GM12878 (cell line): ENCODE data around the gene RASGRF2. TPM values are rescaled to one million over a fixed set of nuclear protein-coding genes. Genes with fewer than 3 reads are reported as not detected.

Source experiments
- ATAC-seq: fragments of 200-7000 bp; cut with Tn5 transposase; 3 replicates; pipeline ENCODE4 v1.9.1; 2020; ENCODE audit warnings: mild to moderate bottlenecking, moderate library complexity
- BruUV-seq: library from RNA; stranded (reverse); fragments of 400-500 nt; replicated peaks from 2 replicates; lab custom pipeline; 2021; lab: Mats Ljungman, UMichigan
- CTCF ChIA-PET: fragments of 300-600 bp; sonication (Branson Sonifier 250); formaldehyde crosslinking; extraction: SDS; loops from one replicate; lab custom pipeline; 2021; ENCODE audit warnings: inconsistent platforms; lab: Yijun Ruan, JAX
- POLR2A ChIA-PET: fragments of 350-600 bp; formaldehyde crosslinking; extraction: SDS; loops from one replicate; lab custom pipeline; 2021; ENCODE audit warnings: inconsistent platforms; lab: Charles Lee
- RAD21 ChIA-PET: fragments of 300-600 bp; sonication (Branson Sonifier 250); formaldehyde crosslinking; loops from one replicate; lab custom pipeline; 2023; ENCODE audit warnings: antibody characterized with exemption; ENCODE audit not compliant: unreplicated experiment; lab: Charles Lee
- SMC1A ChIA-PET: fragments of 300-600 bp; sonication (Branson Sonifier 250); formaldehyde crosslinking; loops from one replicate; lab custom pipeline; 2023; ENCODE audit not compliant: unreplicated experiment, uncharacterized antibody; lab: Charles Lee
- DNase-seq: peaks from one replicate; pipeline ENCODE4 v3.0.0-alpha.2; 2011; ENCODE audit warnings: low read depth, low spot score
- FAIRE-seq: peaks from 3 replicates; lab custom pipeline; 2011; peaks lifted over from hg19 to GRCh38; lab: Jason Lieb, UNC
- H2AFZ ChIP-seq: 2 replicates; pipeline ENCODE4 v1.6.0; 2011; ENCODE audit warnings: low read depth, low read length, control low read depth; ENCODE audit not compliant: control insufficient read depth
- H3K27ac ChIP-seq: 2 replicates; pipeline ENCODE4 v1.5.1; 2011; ENCODE audit warnings: control low read depth; ENCODE audit not compliant: control insufficient read depth, insufficient read depth
- H3K27me3 ChIP-seq, 2 experiments: replicated peaks in 1 of 2; 2 replicates each; pipeline versions ENCODE4 v1.6.0 to v1.6.1; 2011; ENCODE audit warnings: low read length in 1 of 2; ENCODE audit not compliant: control insufficient read depth in 2 of 2, insufficient read depth in 2 of 2
- H3K36me3 ChIP-seq, 2 experiments: 2 replicates each; pipeline ENCODE4 v1.5.1; 2011; ENCODE audit warnings: low read length in 1 of 2; ENCODE audit not compliant: control insufficient read depth in 2 of 2, insufficient read depth in 2 of 2
- H3K4me1 ChIP-seq: 2 replicates; pipeline ENCODE4 v1.6.1; 2011; ENCODE audit warnings: mild to moderate bottlenecking, low read length, moderate library complexity, mixed read lengths; ENCODE audit not compliant: control insufficient read depth, insufficient read depth
- H3K4me2 ChIP-seq: 2 replicates; pipeline ENCODE4 v1.6.0; 2011; ENCODE audit warnings: control low read depth; ENCODE audit not compliant: control insufficient read depth, insufficient read depth
- H3K4me3 ChIP-seq: fragments of 200-600 bp; sonication (generic); 2 replicates; pipeline ENCODE4 v1.5.1; 2016
- H3K79me2 ChIP-seq: 2 replicates; pipeline ENCODE4 v1.6.0; 2011; ENCODE audit warnings: low read length; ENCODE audit not compliant: control insufficient read depth, insufficient read depth
- H3K9ac ChIP-seq: 2 replicates; pipeline ENCODE4 v1.8.0; 2011; ENCODE audit warnings: low read length, control low read depth, mixed read lengths; ENCODE audit not compliant: control insufficient read depth, insufficient read depth
- H3K9me3 ChIP-seq: replicated peaks from 3 replicates; pipeline ENCODE4 v1.5.1; 2011; ENCODE audit warnings: mild to moderate bottlenecking, low read length; ENCODE audit not compliant: control insufficient read depth, insufficient read depth
- H4K20me1 ChIP-seq: 2 replicates; pipeline ENCODE4 v1.6.0; 2011; ENCODE audit not compliant: control insufficient read depth, insufficient read depth
- BCLAF1 ChIP-seq: fragments of 450-650 bp; IDR thresholded peaks from 2 replicates; pipeline ENCODE4 v1.6.1; 2017; ENCODE audit warnings: antibody characterized with exemption, mild to moderate bottlenecking, moderate library complexity
- BRCA1 ChIP-seq: IDR thresholded peaks from 2 replicates; pipeline ENCODE4 v1.6.1; 2011; ENCODE audit warnings: low read depth, low read length, improper control_type of control experiment
- CBFB ChIP-seq: IDR thresholded peaks from 2 replicates; pipeline ENCODE4 v1.6.1; 2016; ENCODE audit warnings: antibody characterized with exemption, low read depth
- CREM ChIP-seq: IDR thresholded peaks from 2 replicates; pipeline ENCODE4 v1.6.1; 2014; ENCODE audit warnings: antibody characterized with exemption, low read depth
- DPF2 ChIP-seq: fragments of 450-650 bp; IDR thresholded peaks from 2 replicates; pipeline ENCODE4 v1.6.1; 2017; ENCODE audit warnings: mild to moderate bottlenecking
- E2F8 ChIP-seq: fragments of 450-650 bp; IDR thresholded peaks from 2 replicates; pipeline ENCODE4 v1.6.1; 2018; ENCODE audit warnings: mild to moderate bottlenecking, low read depth, moderate library complexity; ENCODE audit not compliant: partially characterized antibody
- IKZF2 ChIP-seq, 2 experiments: fragments of 450-650 bp; IDR thresholded peaks; 2 replicates each; pipeline ENCODE4 v1.6.1; 2017; ENCODE audit warnings: mild to moderate bottlenecking in 2 of 2, moderate library complexity in 2 of 2
- JUNB ChIP-seq: IDR thresholded peaks from 2 replicates; pipeline ENCODE4 v1.6.1; 2016; ENCODE audit warnings: antibody characterized with exemption, mild to moderate bottlenecking
- KLF5 ChIP-seq: fragments of 450-650 bp; IDR thresholded peaks from 2 replicates; pipeline ENCODE4 v1.6.1; 2014; ENCODE audit warnings: mild to moderate bottlenecking; ENCODE audit not compliant: partially characterized antibody
- MYB ChIP-seq: fragments of 150-350 bp; IDR thresholded peaks from 2 replicates; pipeline ENCODE4 v1.6.1; 2014; ENCODE audit warnings: mild to moderate bottlenecking, low read depth, low read length, borderline replicate concordance
- NFYB ChIP-seq: IDR thresholded peaks from 2 replicates; pipeline ENCODE4 v1.6.1; 2011; ENCODE audit warnings: low read depth, mild to moderate bottlenecking, low read length, improper control_type of control experiment, moderate library complexity; ENCODE audit not compliant: insufficient read depth
- PBX3 ChIP-seq: IDR thresholded peaks from 2 replicates; pipeline ENCODE4 v1.6.1; 2011; ENCODE audit warnings: mild to moderate bottlenecking, low read depth, low read length, moderate library complexity; ENCODE audit not compliant: insufficient replicate concordance
- RUNX3 ChIP-seq: IDR thresholded peaks from 2 replicates; pipeline ENCODE4 v1.6.1; 2012; ENCODE audit warnings: low read length, inconsistent platforms
- SP1 ChIP-seq: IDR thresholded peaks from one replicate; pipeline ENCODE4 v1.6.1; 2011; ENCODE audit warnings: low read depth, low read length
- SPI1 ChIP-seq: IDR thresholded peaks from 2 replicates; pipeline ENCODE4 v1.6.1; 2011; ENCODE audit warnings: low read depth, mild to moderate bottlenecking, low read length, moderate library complexity, borderline replicate concordance; ENCODE audit not compliant: insufficient read depth
- TCF7 ChIP-seq: IDR thresholded peaks from 2 replicates; pipeline ENCODE4 v1.6.1; 2014; ENCODE audit warnings: antibody characterized with exemption, borderline replicate concordance
- WRNIP1 ChIP-seq: IDR thresholded peaks from 2 replicates; pipeline ENCODE4 v1.6.1; 2011; ENCODE audit warnings: low read depth, low read length, improper control_type of control experiment, borderline replicate concordance
- ZBED1 ChIP-seq: IDR thresholded peaks from 2 replicates; pipeline ENCODE4 v1.6.1; 2016; ENCODE audit warnings: borderline replicate concordance
- WGBS: methylation state at CpG from one replicate; pipeline ENCODE4 v1.1.6; 2016; ENCODE audit warnings: low lambda C conversion rate; ENCODE audit not compliant: insufficient replicate concordance, insufficient coverage; ENCODE audit errors: missing lambda C conversion rate; 5-methylcytosine and 5-hydroxymethylcytosine counted together
- in situ Hi-C: fragments of 300-500 bp; cut with MboI; formaldehyde crosslinking; loops from 9 replicates; pipeline ENCODE4 v1.14.3; 2018; ENCODE audit warnings: mixed read lengths
- intact Hi-C: fragments of 100-400 bp; cut with micrococcal nuclease; formaldehyde crosslinking; loops from one replicate; pipeline ENCODE4 v1.14.2; 2022; ENCODE audit not compliant: unreplicated experiment
- polyA plus RNA-seq, 11 experiments: library from polyadenylated mRNA; depleted of rRNA in 4 of 11; unstranded in 6 of 11; stranded (reverse) in 5 of 11; fragments of >200 nt; fragmentation: Nextera tagmentation in 4 of 11; fragmentation: Illumina TruSeq in 1 of 11; extraction: Ambion mirVana in 4 of 11; extraction: Trizol in 1 of 11; gene quantifications; 1 replicate in 1 of 11; 2 replicates in 10 of 11; pipeline versions ENCODE4 v1.2.1 to v1.2.3, GENCODE V29; 2011 to 2016; ENCODE audit warnings: inconsistent platforms in 2 of 11, missing spikeins in 2 of 11, low read depth in 1 of 11
- total RNA-seq, 4 experiments: library from RNA; depleted of rRNA in 3 of 4; stranded (reverse); fragments of >200 nt in 3 of 4; fragmentation: Illumina TruSeq in 1 of 4; extraction: Trizol in 1 of 4; gene quantifications; 2 replicates each; pipeline versions ENCODE4 v1.2.1 to v1.2.3, GENCODE V29; 2013 to 2021

Gene RASGRF2
- total and polyA plus RNA-seq, 10 of the 15 experiments (the other 5 are each of a cell fraction or from before 2014, with no cell fraction given), result 0.05 to 0.24 (median 0.07) TPM

- peak overlapping the region; percentile 20 for H2AFZ ChIP-seq
- peak; percentile 85 for ATAC-seq
- intact Hi-C loops, result loop anchor here (10.0 kb wide), 1 partner anchor 276 kb away; no protein-coding TSS in a partner anchor
- peaks cover 4% of the 10 kb centered on the region; the same call in 2 of the 3 replicates for H3K9me3 ChIP-seq
- no peaks in the 10 kb centered on the region for H4K20me1 ChIP-seq
- peaks cover 15% of the 10 kb centered on the region for H3K4me1 ChIP-seq
- no peak for FAIRE-seq
- H3K4me3 ChIP-seq, result no peak overlapping the region
- H3K4me2 ChIP-seq, result peak overlapping the region; percentile 67
- H3K79me2 ChIP-seq, result no peaks in the 10 kb centered on the region
- H3K27me3 ChIP-seq, result no peaks in the 10 kb centered on the region
- peak; percentile 31 for DNase-seq
- no TSS peak for BruUV-seq
- no peak overlapping the region for H3K9ac ChIP-seq
- ChIA-PET SMC1A (interaction anchor here (0.7 to 1.2 kb wide), 3 partner anchors 11 to 473 kb away, joined by 3 read pairs; no protein-coding TSS in a partner anchor), CTCF (no interaction called here), POLR2A (no interaction called here), RAD21 (interaction anchor here (1.4 kb wide), 1 partner anchor 34 kb away, joined by 4 read pairs; no protein-coding TSS in a partner anchor)
- 20% methylated on average over 5 of the region's 5 CpGs for WGBS
- in situ Hi-C loops, result loop anchor here (10.0 kb wide), 1 partner anchor 456 kb away; no protein-coding TSS in a partner anchor
- H3K36me3 ChIP-seq, result no peaks in the 10 kb centered on the region
- no peak overlapping the region for H3K27ac ChIP-seq
- TF ChIP-seq SPI1 (no peak), CBFB (no peak), CREM (peak; percentile 50; the same call in 1 of the 2 replicates), TCF7 (no peak), KLF5 (no peak), E2F8 (no peak), IKZF2 (IDR thresholded peaks at IDR 0.05) (no peak), NFYB (0 out of 2 replicates have a peak, but pooled peaks have one; percentile 19), SP1 (no peak), JUNB (peak; percentile 80), DPF2 (no peak), PBX3 (no peak), BRCA1 (no peak), WRNIP1 (no peak), RUNX3 (peak; percentile 64), BCLAF1 (no peak), ZBED1 (no peak), MYB (no peak)
These were observed 200.9 kb downstream of the RASGRF2 start for GRCh38 chr5:81161012-81161601.
